Glomerular visceral epithelial cell (primary cell): Measurements from ENCODE around the gene GTF2IRD1.
"Not testable (repeated sequence)": the region's sequence is repeated elsewhere in the genome, so short reads cannot be mapped to it uniquely, and the experiment has no call there.

Experiments used
- DNase-seq: peaks from one replicate; pipeline ENCODE4 v3.0.0-alpha.2; 2016; ENCODE audit errors: extremely low spot score

GTF2IRD1 gene

DNA sequence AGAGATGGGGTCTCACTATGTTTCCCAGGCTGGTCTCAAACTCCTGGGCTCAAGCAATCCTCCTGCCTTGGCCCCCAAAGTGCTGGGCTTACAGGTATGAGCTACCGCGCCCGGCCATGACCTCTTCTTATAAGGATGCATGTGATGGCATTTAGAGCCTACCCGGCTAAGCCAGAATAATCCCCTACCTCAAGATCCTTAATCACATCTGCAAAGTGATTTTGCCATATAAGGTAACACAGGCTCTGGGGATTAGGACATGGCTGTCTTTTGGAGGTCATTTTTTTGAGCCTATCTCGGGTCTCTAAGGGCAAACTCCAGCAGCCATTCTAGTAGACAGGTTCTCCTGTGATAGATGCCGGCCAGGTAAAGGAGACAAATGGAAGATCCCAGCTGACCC is 39.6 kb downstream of the GTF2IRD1 start:
- DNase-seq: no peak

DNA sequence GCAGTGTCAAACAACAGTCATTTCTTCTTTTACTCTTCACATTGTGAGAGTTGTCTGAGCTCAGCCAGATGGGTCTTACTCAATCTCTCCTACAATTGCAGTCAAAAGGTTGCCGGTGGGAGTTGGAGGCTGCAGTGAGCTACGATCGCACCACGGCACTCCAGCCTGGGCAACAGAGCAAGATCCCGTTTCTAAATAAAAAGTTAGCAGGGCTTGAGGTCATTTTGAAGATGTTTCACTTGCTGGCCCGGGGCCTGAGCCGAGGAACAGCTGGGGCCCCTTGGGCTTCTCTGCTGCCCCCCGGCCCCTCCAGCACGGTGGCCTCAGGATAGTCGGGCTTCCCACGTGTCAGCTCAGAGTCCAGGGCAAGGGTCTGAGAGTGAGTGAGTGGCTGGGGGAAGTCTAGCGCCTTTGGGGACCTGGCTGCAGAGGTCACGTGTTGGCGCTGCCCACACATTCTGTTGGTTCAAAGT is 40.4 kb downstream of the GTF2IRD1 start:
- DNase-seq: no peak

DNA sequence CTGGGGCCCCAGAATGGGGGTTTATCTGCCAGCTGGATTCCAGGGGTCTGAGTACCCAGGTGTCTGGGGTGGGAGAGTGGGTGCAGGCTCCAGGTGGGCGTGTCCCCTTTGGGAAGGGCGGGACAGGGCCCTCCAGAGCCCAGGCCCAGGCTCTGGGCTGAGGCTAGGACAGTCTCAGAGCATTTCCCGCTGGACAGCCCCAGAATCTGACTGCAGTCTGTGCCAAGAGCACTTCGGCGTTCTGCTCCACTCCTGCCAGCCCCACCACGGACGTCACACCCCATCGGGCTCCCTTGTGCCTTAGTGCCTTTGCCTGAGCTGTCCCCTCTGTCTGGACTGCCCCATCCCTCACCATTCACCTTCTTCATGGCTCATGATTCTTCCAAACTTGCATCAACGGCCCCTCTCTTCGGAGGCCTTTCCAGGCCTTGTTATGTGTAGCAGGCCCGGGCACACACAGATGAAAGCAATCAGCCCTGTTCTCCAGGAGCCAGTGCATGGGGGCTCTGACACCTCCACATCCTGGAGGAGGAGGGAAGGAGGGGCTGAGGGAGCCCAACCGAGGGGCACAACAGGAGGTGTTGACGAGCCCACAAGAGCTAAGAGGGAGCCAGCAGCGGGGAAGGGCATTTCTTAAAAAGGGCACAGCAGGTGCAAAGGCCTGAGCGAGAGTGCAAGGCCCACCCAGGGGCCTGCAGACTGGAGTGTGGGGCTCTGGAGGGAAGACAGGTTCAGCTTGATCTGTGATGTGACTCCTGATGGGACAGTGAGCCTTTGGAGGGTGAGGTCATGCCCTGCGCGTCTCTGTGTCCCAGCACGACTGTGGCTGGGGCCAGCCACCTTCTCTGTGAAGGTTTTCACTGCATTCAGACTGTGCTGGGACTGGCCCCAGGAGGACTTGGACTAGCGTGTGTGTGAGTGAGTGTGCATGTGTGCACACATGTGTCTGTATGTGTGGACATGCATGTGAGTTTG is 41.7 kb downstream of the GTF2IRD1 start:
- DNase-seq: no peak

DNA sequence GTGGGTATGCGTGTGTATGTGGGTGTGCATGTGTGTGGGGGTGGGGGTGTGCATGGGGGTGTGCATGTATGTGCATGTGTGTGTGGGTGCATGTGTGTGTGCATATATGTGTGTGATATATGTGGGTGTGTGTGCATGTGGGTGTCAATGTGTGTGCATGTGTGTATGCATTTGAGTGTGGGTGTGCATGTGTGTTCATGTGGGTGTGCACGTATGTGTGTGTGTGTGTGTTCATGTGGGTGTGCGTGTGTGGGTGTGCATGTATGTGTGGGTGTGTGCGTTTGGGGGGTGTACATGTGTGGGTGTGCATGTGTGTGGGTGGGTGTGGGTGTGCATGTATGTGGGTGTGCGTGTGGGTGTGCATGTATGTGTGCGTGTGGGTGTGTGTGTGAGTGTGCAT is 42.6 kb downstream of the GTF2IRD1 start:
- no peak for DNase-seq

DNA sequence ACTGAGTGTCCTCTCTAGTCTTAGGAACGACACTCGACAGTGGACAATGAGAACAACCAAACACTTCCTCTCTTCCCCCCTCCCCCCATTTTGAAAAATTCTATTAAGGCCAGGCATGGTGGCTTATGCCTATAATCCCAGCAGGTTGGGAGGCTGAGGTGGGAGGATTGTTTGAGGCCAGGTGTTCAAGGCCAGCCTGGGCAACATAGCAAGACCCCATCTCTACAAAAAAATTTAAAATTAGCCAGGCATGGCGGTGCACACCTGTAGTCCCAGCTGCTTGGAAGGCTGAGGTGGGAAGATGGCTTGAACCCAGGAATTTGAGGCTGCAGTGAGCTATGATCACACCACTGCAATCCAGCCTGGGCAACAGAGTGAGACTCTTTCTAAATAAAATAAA is 43.1 kb downstream of the GTF2IRD1 start:
- not testable (repeated sequence) for DNase-seq

DNA sequence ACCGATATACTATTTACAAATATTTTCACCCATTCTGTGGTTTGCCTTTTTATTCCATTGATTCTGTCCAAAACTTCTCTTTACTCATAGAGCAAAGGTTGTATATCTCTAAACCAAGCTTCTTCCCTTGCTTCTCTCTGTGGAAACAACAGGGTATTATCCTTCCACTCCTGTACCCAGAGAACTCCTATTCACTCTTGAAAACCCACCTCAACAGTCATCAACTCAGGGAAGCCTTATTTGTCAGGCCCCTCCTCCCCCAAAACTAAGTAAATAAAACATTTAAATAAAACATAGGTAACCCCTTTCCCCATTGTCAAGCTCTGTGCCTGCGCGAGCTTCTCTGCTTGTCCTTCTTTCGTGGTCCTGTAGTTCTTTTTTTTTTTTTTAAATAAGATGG is 44.6 kb downstream of the GTF2IRD1 start:
- DNase-seq: no peak

DNA sequence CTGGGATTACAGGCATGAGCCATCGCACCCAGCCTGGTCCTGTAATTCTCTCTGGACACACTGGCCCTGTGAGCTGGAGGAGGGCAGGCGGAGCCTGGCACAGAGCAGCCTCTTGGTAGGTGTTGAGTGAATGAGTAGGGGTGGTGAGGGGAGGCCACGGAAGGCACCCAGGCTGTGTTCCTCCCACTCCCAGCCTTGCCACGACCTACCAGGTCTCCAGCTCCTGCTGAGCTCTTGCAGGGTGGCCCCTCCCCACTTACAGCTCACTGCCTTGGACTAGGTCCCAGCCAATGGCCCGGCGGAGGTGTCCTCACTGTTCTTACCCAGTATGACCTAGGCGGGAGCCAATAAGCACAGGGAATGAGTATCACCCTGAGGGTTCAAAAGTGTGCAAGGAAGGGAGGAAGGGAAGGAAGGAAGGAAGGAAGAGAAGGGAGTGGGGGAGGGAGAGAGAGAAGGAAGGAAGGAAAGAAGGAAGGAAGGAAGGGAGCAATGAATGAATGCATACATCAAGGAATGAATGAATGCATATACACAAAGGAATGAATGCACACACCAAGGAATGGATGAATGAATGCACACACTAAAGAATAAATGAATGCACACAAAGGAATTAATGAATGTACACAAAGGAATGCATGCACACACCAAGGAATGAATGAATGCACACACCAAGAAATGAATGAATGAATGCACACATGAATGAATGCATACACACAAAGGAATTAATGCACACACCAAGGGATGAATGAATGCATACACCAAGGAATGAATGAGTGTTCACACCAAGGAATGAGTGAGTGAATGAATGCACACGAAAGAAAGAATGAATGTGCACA is 45.5 kb downstream of the GTF2IRD1 start:
- DNase-seq: no peak

DNA sequence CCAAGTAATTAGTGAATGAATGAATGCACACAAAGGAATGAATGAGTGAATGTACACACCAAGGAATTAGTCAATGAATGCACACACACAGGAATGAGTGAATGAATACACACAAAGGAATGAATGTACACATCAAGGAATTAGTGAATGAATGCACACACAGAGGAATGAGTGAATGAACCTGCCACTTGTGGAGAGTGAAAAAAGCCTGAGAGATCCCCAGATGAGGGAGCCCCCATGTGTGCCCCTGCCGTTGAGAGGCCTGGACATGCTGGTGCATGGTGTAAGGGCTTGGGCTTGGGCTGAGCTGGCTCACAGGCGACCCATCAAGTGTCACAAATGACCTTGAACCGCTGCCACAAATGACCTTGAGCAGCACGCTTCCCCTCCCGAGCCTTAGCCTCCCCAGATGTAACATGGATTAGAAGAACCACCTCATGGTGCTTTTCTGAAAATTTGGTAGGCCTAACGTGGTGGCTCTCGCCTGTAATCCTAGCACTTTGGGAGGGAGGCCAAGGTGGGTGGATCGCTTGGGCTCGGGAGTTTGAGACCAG is 46.2 kb downstream of the GTF2IRD1 start:
- no peak for DNase-seq

DNA sequence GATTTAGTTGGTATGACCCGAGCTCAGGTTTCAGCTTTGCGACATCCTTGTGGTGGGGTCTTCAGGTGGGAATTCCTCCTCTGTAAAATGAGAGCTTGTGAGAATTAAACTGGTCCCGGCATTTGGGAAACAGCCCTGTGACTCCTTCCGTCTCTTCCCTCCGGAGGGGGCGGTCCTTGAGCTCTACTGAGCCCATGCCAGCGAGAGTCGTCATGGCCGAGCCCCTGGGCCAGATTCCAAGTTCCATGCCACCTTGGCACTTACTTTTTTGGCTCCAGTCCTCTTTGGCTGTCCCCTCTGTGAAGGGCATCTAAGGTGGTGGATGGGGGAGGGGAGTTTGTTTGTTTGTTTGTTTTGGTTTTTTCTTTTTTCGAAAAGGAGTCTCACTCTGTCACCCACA is 47.6 kb downstream of the GTF2IRD1 start:
- DNase-seq: no peak

DNA sequence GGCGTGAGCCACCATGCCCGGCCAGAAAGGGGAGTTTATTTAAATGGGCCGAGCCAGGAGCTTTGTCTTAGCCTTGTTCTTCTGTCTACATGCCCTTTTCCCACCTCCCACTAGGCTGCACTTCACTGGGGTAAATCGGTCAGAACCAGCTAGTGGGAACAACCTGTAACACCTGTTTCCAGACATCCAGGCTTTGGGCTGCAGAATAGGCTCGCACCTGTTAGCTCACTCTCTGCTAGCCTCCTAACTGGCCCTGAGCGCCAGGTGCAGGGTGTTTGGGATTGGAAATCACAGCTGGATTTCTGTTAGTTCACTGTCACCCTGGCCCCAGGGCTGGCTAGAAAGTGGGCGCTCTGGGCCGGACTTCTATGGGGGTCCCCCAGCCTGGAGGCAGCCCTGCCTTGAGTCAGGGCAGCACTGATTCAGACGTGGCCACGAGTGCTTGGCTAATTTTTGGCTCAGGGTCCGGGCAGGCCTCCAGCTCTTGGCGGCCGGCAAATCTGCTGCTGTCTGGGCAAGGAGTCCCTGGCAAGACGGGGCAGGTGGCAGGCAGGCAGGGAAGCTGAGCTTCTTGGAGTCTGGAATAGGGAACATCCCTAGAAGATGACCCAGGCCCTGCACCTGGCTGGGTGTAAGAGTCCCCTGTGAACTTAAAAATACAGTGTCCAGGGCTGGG is 48.6 kb downstream of the GTF2IRD1 start:
- DNase-seq: no peak

DNA sequence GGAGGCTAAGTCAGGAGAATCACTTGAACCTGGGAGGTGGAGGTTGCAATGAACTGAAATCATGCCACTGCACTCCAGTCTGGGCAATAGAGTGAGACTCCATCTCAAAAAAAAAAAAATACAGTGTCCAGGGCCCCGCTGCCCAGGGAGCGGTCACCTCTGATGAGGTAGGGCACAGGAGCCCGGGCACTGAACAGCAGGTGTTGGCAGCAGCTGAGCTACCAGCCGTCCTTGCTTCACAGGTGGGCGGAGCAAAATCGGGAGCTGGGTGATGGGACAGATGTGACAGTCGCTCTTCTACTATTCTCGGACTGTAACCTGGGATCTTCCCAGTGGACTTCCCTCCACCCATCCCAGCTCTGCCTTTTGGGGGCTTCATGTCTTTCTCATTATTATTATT is 49.4 kb downstream of the GTF2IRD1 start:
- DNase-seq: no peak

DNA sequence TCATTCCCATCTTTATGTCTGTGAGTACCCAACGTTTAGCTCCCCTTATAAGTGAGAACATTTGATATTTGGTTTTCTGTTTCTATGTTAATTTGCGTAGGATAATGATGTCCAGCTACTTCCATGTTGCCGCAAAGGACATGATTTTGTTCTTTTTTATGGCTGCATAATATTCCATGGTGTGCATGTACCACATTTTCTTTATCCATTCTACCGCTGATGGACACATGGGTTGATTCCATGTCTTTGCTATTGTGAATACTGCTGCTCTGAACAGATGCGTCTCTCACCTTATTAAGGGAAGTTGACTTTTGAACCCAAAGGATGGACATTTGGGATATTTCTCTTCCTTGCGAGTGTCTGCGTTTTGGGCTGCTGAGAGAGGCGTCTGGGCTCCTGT is 50.2 kb downstream of the GTF2IRD1 start:
- DNase-seq: no peak

DNA sequence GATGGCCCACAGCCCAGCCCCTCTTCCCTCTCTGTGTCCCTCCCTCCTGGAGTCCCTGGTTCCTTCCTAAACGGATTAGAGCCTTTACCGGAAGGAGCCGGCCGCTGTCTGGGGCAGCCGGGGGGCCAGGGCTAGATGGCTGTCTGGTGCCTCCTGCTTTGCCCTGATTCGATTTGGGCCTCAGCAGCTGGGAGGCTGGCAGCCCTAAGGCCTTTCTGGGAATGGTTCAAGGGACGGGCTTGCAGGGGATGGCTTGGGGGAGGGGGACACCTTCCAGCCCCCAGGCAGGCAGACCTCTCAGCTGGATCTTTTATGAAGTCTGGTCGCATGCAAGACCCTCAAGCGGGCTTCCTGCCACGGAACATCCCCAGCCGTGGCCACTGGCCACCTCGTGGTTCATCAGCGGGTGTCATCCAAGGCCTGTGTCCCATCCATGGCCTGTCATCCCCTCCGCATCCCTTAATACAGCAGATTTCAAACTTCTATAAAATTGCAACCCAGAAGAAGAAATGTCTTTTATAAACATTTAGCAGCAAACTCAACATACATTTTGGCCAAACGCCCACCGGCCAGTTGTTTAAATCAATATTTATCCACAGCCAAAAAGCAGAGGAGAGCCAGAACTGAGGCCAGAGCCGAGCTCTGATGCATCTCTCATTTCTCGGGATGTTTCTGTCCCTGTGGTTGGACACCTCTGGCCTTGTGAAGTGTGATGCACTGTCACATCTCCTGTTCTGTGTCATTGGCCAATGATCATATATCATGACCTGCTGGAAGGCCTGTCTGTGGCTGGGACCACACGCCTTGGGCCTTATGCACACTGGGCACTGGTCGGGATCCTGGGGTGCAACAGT is 52.0 kb downstream of the GTF2IRD1 start:
- no peak for DNase-seq

DNA sequence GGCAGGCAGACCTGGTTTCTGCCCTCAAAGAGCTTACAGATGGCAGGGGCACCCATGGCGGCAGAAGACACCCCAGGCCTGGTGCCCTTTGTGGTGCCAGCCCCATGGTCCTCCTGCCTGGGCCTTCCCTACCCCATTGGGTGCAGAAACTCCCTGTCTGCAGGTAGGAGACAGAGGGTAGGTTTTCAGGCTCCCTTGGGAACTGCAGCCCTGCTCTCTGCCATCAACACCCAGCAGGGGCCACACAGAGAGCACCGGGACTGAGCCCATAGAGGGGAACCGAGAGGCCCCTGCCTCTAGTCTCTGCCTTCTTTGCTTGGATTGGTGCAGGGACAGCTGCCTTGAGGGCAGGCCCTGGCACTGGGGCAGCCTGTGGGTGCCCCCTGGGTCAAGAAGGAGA is 52.6 kb downstream of the GTF2IRD1 start:
- no peak for DNase-seq

DNA sequence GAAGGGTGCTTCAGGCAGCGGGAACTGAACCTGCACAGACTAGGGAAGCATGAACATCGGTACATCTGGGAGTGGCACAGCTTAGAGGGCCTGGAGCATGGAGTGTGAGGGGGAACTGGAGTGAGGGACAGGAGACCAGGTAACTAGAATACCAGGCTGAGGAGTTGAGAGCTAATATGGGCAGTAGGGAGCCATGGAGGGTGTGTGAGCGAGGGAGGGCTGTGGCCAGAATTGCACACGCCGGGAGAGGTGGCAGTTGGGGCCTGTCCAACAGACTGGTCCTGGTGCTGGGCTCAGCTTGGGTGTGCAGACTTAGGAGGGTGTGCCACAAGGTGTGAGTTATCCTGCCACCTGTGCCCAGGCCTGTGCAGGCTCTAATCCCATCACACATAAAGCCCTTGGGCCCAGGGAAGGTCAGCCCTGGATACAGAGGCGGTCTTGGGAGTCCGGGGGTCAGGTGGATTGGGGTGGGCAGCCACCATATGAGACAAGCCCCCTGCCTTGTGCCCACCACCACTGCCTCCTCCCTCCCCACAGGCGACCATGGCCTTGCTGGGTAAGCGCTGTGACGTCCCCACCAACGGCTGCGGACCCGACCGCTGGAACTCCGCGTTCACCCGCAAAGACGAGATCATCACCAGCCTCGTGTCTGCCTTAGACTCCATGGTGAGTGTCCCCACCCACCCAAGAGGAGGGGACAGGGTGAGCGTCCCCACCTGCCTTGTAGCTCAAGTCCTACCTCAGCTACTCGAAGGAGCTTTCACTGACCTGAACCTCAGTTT is 54.0 kb downstream of the GTF2IRD1 start:
- DNase-seq: no peak

DNA sequence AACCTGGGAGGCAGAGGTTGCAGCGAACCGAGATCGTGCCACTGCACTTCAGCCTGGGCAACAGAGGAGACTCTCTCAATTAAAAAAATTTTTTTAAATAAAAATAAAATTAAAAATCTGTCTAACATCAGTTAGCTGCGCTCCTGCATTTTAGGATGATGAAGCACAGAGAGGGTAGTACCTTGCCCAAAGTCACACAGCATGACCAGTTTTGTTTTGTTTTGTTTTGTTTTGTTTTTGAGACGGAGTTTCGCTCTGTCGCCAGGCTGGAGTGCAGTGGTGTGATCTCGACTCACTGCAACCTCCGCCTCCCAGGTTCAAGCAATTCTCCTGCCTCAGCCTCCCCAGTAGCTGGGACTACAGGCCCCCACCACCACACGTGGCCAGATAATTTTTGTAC is 55.7 kb downstream of the GTF2IRD1 start:
- not testable (repeated sequence) for DNase-seq

DNA sequence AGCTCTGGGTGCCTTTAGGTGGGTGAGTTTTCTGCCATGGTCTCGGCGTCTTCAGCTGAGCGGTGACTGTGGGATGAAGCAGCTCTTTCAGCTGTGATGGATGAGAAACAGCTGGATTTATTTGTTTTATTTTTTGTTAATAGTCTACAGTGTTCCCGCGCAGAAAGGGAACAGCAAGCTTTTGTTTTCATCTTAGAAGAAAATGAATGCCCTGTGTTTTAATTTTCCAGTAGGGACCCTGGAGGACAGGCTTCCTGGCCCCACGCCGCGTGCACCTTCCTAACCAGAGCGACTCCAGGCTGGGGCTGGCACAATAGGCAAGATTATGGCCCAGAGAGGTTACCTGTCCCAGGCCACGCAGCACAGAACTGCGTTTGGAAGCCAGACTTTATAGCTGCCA is 57.6 kb downstream of the GTF2IRD1 start:
- DNase-seq: no peak

DNA sequence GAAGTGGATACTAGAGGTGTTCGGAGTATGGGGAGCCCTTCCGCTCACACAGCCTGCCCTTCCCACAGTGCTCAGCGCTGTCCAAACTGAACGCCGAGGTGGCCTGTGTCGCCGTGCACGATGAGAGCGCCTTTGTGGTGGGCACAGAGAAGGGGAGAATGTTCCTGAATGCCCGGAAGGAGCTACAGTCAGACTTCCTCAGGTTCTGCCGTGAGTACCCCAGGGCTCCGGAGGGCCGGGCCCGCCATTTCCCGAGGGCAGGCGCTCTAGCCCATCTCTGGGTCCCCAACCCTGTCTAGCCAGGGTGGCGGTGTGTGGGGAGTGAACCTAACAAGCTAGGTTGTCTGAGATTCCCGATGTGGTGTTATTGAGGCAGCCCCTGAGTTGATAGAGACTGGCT is 59.1 kb downstream of the GTF2IRD1 start:
- DNase-seq: no peak

DNA sequence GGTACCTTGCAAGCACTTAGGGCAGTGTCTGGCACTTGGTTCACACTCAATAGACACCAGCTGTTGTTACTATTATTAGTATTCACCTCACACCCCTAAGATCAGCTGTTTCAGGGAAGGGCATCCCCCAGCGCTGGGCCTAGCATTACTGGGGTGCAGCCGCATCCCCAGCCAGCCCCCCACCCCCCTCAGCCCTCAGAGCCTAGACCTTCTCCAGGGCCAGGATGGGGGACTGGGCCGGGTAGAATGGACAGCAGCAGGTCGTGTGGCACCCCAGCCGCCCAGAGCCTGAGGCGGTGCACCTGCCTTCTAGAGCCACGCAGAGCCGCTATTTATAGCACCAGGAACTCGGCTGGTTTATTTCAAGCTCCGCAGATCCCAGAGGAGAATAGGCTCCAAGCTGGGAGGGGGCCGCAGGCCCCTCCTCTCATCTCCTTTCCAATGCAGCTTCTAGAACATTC is 60.5 kb downstream of the GTF2IRD1 start:
- DNase-seq: no peak

DNA sequence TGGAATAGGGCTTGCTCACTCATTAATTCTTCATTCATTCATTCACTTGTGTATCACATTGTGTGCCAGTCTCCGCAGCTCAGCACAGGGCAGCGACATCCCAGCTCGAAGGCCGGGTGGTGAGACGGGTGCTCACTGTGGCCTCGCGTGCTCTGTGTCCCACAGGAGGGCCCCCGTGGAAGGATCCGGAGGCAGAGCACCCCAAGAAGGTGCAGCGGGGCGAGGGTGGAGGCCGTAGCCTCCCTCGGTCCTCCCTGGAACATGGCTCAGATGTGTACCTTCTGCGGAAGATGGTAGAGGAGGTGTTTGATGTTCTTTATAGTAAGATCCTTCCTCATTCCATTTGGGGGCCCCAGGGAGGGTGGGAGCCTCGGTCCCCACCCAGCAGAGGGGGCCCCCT is 61.6 kb downstream of the GTF2IRD1 start:
- DNase-seq: no peak
